ENCODE data around the gene KLHDC8B. TPM values are rescaled to one million over a fixed set of nuclear protein-coding genes. Genes with fewer than 3 reads are reported as not detected.
"Not testable (repeated sequence)": the region's sequence is repeated elsewhere in the genome, so short reads cannot be mapped to it uniquely, and the experiment has no call there.

The KLHDC8B gene
- total and polyA plus RNA-seq, 10 of the 15 experiments (the other 5 are each of a cell fraction or from before 2014, with no cell fraction given) = 0.31 to 1.5 (median 0.85) TPM; not detected in 1

GRCh38 chr3:49216687-49217086 is 45.3 kb downstream of the KLHDC8B start:
- H3K4me2 ChIP-seq (ENCODE audit: control insufficient read depth, insufficient read depth); H3K27me3 ChIP-seq (replicated peaks in 1 of 2; ENCODE audit: control insufficient read depth in 2 of 2, insufficient read depth in 2 of 2, low read length in 1 of 2); H3K79me2 ChIP-seq (ENCODE audit: control insufficient read depth, insufficient read depth, low read length); SMC1A ChIA-PET (ENCODE audit: uncharacterized antibody, unreplicated experiment); RAD21 ChIA-PET (ENCODE audit: unreplicated experiment); DNase-seq (ENCODE audit: low read depth, low spot score); H3K9ac ChIP-seq (ENCODE audit: control insufficient read depth, insufficient read depth, low read length); in situ Hi-C loops (cut with MboI); H3K4me3 ChIP-seq; H3K4me1 ChIP-seq (ENCODE audit: control insufficient read depth, insufficient read depth, low read length); BruUV-seq (replicated peaks); H3K27ac ChIP-seq (ENCODE audit: control insufficient read depth, insufficient read depth); CTCF ChIA-PET; intact Hi-C loops (cut with micrococcal nuclease; ENCODE audit: unreplicated experiment); H4K20me1 ChIP-seq (ENCODE audit: control insufficient read depth, insufficient read depth); H3K36me3 ChIP-seq (ENCODE audit: control insufficient read depth in 2 of 2, insufficient read depth in 2 of 2, low read length in 1 of 2); ATAC-seq; H3K9me3 ChIP-seq (replicated peaks; ENCODE audit: control insufficient read depth, insufficient read depth, low read length); POLR2A ChIA-PET; H2AFZ ChIP-seq (ENCODE audit: control insufficient read depth, low read depth, low read length): not testable (repeated sequence)
- FAIRE-seq = peak; percentile 7
- 42% methylated on average over 3 of the region's 3 CpGs for WGBS (ENCODE audit: insufficient coverage, insufficient replicate concordance, low lambda C conversion rate, missing lambda C conversion rate)

DNA sequence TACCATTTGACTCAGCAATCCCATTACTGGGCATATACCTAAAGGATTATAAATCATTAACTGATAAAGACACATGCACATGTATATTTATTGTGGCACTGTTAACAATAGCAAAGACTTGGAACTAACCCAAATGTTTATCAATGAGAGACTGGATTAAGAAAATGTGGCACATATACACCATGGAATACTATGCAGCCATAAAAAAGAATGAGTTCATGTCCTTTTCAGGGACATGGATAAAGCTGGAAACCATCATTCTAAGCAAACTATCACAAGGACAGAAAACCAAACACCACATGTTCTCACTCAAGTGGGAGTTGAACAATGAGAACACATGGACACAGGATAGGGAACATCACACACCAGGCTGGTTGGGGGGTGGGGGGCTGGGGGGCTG is 45.7 kb downstream of the KLHDC8B start:
- SMC1A ChIA-PET (ENCODE audit: uncharacterized antibody, unreplicated experiment); H3K27me3 ChIP-seq (replicated peaks in 1 of 2; ENCODE audit: control insufficient read depth in 2 of 2, insufficient read depth in 2 of 2, low read length in 1 of 2); H3K4me1 ChIP-seq (ENCODE audit: control insufficient read depth, insufficient read depth, low read length); ATAC-seq; H3K4me3 ChIP-seq; RAD21 ChIA-PET (ENCODE audit: unreplicated experiment); H3K36me3 ChIP-seq (ENCODE audit: control insufficient read depth in 2 of 2, insufficient read depth in 2 of 2, low read length in 1 of 2); H4K20me1 ChIP-seq (ENCODE audit: control insufficient read depth, insufficient read depth); H2AFZ ChIP-seq (ENCODE audit: control insufficient read depth, low read depth, low read length); in situ Hi-C loops (cut with MboI); POLR2A ChIA-PET; CTCF ChIA-PET; BruUV-seq (replicated peaks); intact Hi-C loops (cut with micrococcal nuclease; ENCODE audit: unreplicated experiment); FAIRE-seq; H3K4me2 ChIP-seq (ENCODE audit: control insufficient read depth, insufficient read depth); H3K79me2 ChIP-seq (ENCODE audit: control insufficient read depth, insufficient read depth, low read length); DNase-seq (ENCODE audit: low read depth, low spot score); H3K9me3 ChIP-seq (replicated peaks; ENCODE audit: control insufficient read depth, insufficient read depth, low read length); H3K9ac ChIP-seq (ENCODE audit: control insufficient read depth, insufficient read depth, low read length); H3K27ac ChIP-seq (ENCODE audit: control insufficient read depth, insufficient read depth): not testable (repeated sequence)

Data from GM12878 (cell line).